ENCODE measurements around the gene LRRC74B. TPM values are rescaled to one million over a fixed set of nuclear protein-coding genes. Genes with fewer than 3 reads are reported as not detected.

The LRRC74B gene
- total RNA-seq, 1 donor from 2014 or later, result not detected

DNA sequence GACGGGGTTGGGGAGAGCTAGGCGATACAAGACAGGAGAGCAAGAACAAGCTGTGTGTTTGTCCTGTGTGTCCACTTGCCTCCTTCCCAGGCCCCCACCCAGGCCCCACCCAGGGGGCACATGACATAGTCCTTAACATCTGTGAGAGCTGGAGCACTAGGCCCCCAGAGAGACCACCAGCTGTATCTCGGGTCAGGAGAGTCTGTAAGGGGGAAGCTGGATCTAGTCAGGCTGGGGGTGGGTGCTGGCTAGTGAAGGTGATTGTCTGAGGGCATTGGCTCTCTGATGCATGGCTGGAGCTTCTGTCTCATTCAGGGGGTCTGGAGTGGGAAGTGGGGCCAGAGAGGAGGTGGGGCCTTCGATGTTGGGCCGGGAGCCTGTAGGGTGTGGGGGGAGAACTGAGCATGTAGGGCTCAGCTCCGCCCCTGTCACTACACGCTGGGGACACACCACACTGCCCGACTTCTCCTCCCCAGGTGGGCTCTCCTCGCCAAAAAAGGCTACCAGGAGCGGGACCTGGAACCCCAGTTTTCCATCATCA is 30.2 kb upstream of the LRRC74B start:
- TF ChIP-seq, protein P1, sequence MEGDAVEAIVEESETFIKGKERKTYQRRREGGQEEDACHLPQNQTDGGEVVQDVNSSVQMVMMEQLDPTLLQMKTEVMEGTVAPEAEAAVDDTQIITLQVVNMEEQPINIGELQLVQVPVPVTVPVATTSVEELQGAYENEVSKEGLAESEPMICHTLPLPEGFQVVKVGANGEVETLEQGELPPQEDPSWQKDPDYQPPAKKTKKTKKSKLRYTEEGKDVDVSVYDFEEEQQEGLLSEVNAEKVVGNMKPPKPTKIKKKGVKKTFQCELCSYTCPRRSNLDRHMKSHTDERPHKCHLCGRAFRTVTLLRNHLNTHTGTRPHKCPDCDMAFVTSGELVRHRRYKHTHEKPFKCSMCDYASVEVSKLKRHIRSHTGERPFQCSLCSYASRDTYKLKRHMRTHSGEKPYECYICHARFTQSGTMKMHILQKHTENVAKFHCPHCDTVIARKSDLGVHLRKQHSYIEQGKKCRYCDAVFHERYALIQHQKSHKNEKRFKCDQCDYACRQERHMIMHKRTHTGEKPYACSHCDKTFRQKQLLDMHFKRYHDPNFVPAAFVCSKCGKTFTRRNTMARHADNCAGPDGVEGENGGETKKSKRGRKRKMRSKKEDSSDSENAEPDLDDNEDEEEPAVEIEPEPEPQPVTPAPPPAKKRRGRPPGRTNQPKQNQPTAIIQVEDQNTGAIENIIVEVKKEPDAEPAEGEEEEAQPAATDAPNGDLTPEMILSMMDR (IDR thresholded peaks at IDR 0.05; ENCODE audit: partially characterized antibody, unreplicated experiment), result no peak
- DNase-seq, result no peak
- Mint-ChIP-seq H3K4me3 (ENCODE audit: unreplicated experiment) (peak overlapping the region; percentile 99), H3K36me3 (ENCODE audit: unreplicated experiment) (no peaks in the 10 kb centered on the region), H3K4me1 (ENCODE audit: low read depth, unreplicated experiment) (peaks cover 35% of the 10 kb centered on the region), H3K9me3 (ENCODE audit: unreplicated experiment) (peaks cover 10% of the 10 kb centered on the region), H3K27ac (ENCODE audit: unreplicated experiment) (peak overlapping the region; percentile 99), H3K27me3 (ENCODE audit: unreplicated experiment) (peaks cover 25% of the 10 kb centered on the region)

DNA sequence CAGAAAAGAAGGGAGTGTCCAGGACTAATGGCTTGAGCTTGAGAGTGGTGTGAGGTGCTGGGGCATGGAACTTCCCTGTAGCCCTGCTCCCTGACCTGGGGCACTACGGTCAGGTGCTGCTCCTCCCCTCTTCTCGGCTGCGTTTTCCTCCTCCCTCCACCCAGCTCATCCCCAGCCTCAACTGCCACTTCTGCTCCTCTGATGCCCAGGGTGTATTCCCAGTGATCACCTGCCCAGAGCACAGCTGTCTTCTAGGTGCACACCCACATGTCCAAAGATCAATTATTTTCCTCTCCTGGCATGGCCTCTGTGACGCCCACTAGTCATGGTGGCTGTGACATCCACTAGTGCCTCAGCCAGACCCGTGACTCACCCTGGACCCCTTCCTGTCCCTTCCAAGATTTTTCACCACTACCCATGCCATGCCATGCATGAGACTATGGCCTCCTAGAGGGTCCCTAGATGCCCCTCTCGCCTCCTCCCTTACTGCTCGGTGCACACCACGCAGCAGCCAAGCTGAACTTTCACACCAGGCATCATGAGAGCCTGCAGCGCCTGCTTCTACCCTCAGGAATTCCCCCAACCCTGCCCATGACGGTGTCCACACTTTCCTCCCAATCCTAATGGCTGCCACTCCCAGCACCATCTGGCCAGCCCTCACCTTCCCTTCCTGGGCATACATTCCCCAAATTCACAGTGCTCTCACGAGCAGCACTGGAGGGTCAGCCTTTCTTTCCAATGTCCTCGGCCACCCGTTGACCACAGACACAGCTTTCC is 28.9 kb upstream of the LRRC74B start:
- peaks cover 27% of the 10 kb centered on the region for H3K27me3 Mint-ChIP-seq (ENCODE audit: unreplicated experiment)

DNA sequence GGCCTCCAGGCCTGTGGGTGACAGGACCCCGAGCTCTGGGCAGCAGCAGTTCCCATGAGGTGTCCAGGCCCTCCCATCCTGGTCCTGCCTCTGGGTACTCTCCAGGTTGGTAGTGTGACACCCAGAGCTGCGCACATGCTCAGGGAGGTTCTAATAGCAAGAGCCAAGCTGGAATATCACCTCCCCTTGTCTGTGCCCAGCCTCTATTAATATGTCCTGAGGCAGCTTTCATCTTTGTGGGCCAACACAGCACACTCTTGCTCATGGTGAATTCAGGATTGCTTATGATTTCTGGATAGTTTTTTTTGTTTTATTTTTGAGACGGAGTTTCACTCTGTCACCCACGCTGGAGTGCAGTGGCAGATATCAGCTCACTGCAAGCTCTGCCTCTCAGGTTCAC is 27.4 kb upstream of the LRRC74B start:
- peaks cover 26% of the 10 kb centered on the region for H3K4me1 Mint-ChIP-seq (ENCODE audit: low read depth, unreplicated experiment)
- no peak overlapping the region for H3K27ac Mint-ChIP-seq (ENCODE audit: unreplicated experiment)
- no peaks in the 10 kb centered on the region for H3K36me3 Mint-ChIP-seq (ENCODE audit: unreplicated experiment)
- TF ChIP-seq, protein P1 (IDR thresholded peaks at IDR 0.05; ENCODE audit: partially characterized antibody, unreplicated experiment), result no peak
- no peak for DNase-seq
- no peak overlapping the region for H3K4me3 Mint-ChIP-seq (ENCODE audit: unreplicated experiment)
- peaks cover 24% of the 10 kb centered on the region for H3K27me3 Mint-ChIP-seq (ENCODE audit: unreplicated experiment)
- peaks cover 6% of the 10 kb centered on the region for H3K9me3 Mint-ChIP-seq (ENCODE audit: unreplicated experiment)

More for the DNA sequence above, 28.9 kb upstream of the LRRC74B start:
- peaks cover 32% of the 10 kb centered on the region for H3K4me1 Mint-ChIP-seq (ENCODE audit: low read depth, unreplicated experiment)
- TF ChIP-seq, protein P1 (IDR thresholded peaks at IDR 0.05; ENCODE audit: partially characterized antibody, unreplicated experiment), result no peak
- no peaks in the 10 kb centered on the region for H3K36me3 Mint-ChIP-seq (ENCODE audit: unreplicated experiment)
- H3K9me3 Mint-ChIP-seq (ENCODE audit: unreplicated experiment), result peaks cover 6% of the 10 kb centered on the region
- peak overlapping the region; percentile 59 for H3K4me3 Mint-ChIP-seq (ENCODE audit: unreplicated experiment)
- H3K27ac Mint-ChIP-seq (ENCODE audit: unreplicated experiment), result peak overlapping the region; percentile 99
- DNase-seq, result no peak

DNA sequence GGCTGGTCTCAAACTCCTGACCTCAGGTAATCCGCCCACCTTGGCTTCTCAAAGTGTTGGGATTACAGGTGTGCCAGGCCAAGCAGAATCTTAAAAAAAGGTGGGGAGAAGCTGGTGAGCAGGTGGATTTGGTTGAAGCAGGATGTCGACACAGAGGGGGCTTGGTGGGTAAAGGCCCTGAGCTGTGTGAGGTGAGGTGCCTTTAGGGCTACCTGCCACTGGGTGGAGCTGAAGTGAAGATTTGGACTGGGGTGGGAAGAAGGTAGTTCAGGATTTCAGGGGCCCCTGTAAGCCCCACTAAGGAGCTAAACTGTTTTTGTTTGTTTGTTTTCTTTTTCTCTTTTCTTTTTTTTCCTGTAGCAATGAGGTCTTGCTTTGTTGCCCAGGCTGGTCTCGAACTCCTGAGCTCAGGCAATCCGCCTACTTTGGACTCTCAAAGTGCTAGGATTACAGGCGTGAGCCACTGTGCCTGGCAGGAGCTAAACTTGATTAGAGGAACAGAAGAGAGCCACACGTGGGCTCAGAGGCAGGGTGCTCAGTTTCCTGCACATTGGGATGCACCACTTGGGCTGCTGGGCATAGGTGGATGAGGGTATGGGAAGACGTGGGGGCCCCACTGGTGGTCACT is 24.8 kb upstream of the LRRC74B start:
- Mint-ChIP-seq H3K27me3 (ENCODE audit: unreplicated experiment) (peaks cover 14% of the 10 kb centered on the region), H3K4me1 (ENCODE audit: low read depth, unreplicated experiment) (peaks cover 11% of the 10 kb centered on the region), H3K27ac (ENCODE audit: unreplicated experiment) (no peak overlapping the region), H3K4me3 (ENCODE audit: unreplicated experiment) (no peak overlapping the region), H3K9me3 (ENCODE audit: unreplicated experiment) (peaks cover under 1% of the 10 kb centered on the region), H3K36me3 (ENCODE audit: unreplicated experiment) (no peaks in the 10 kb centered on the region)
- no peak for DNase-seq
- TF ChIP-seq, protein P1 (IDR thresholded peaks at IDR 0.05; ENCODE audit: partially characterized antibody, unreplicated experiment), result peak; percentile 22

DNA sequence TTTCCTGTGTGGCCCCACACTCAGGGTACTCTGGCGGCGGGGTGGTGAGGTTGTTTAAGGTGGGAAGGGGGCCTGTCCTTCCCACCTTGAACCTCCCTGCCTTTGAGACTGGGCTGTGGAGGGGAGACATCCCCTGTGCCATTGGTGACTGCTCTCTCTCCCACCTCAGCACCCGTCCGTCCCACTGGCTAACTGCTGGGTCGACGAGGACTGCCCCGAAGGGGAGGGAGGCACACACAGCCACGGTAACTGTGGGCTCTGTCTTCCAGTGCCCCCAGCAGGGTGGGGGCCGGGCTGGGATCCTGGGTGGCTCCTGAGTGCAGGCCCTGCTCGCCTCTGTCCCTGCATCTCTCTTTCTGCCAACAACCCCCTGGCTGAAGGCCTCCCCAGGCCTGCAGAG is 23.2 kb upstream of the LRRC74B start:
- Mint-ChIP-seq H3K4me3 (ENCODE audit: unreplicated experiment) (no peak overlapping the region), H3K27me3 (ENCODE audit: unreplicated experiment) (peaks cover 8% of the 10 kb centered on the region), H3K36me3 (ENCODE audit: unreplicated experiment) (no peaks in the 10 kb centered on the region), H3K4me1 (ENCODE audit: low read depth, unreplicated experiment) (peaks cover 5% of the 10 kb centered on the region), H3K9me3 (ENCODE audit: unreplicated experiment) (no peaks in the 10 kb centered on the region), H3K27ac (ENCODE audit: unreplicated experiment) (no peak overlapping the region)
- TF ChIP-seq, protein P1 (IDR thresholded peaks at IDR 0.05; ENCODE audit: partially characterized antibody, unreplicated experiment), result no peak
- no peak for DNase-seq

Measured in glutamatergic neuron (in vitro differentiated cells).